ENCODE data around the gene CD300C. TPM values are rescaled to one million over a fixed set of nuclear protein-coding genes. Genes with fewer than 3 reads are reported as not detected.

CD300C gene
- total RNA-seq, 4 donors from 2014 or later, result 0.59 to 1.8 (median 1.7) TPM; not detected in 1

- Histone ChIP-seq H3K4me1 (no peaks in the 10 kb centered on the region), H3K4me3 (peak overlapping the region in 1 of 4 donors; percentile 39), H3K36me3 (no peaks in the 10 kb centered on the region), H3K27me3 (no peaks in the 10 kb centered on the region), H3K27ac (peak overlapping the region in 1 of 4 donors; percentile 33), H3K9me3 (no peaks in the 10 kb centered on the region)
- DNase-seq (ENCODE audit: low spot score in 2 of 2), result no peak
- 69 to 72% methylated on average over 16 of the region's 16 CpGs for WGBS, 2 donors
- TF ChIP-seq CTCF (IDR thresholded peaks at IDR 0.05), result no peak
- TF ChIP-seq EP300 (IDR thresholded peaks at IDR 0.05), result no peak
- no peak for TF ChIP-seq POLR2A (IDR thresholded peaks at IDR 0.05)
These were observed 698 bp downstream of the CD300C start for GRCh38 chr17:74544991-74545842.

- no peak overlapping the region for H3K4me3 ChIP-seq
- H3K9me3 ChIP-seq, result no peaks in the 10 kb centered on the region
- no peak for TF ChIP-seq EP300 (IDR thresholded peaks at IDR 0.05)
- no peak for TF ChIP-seq CTCF (IDR thresholded peaks at IDR 0.05)
- TF ChIP-seq POLR2A (IDR thresholded peaks at IDR 0.05), result no peak
- no peaks in the 10 kb centered on the region for H3K4me1 ChIP-seq
- no peaks in the 10 kb centered on the region for H3K27me3 ChIP-seq
- WGBS, 2 donors, result 76 to 83% methylated on average over 15 to 18 of the region's 18 CpGs
- no peak overlapping the region for H3K27ac ChIP-seq
- H3K36me3 ChIP-seq, result no peaks in the 10 kb centered on the region
- no peak for DNase-seq (ENCODE audit: low spot score in 2 of 2)
These were observed 1.8 kb downstream of the CD300C start for GRCh38 chr17:74543891-74544760.

- H3K36me3 ChIP-seq, result no peaks in the 10 kb centered on the region
- H3K27ac ChIP-seq, result no peak overlapping the region
- no peaks in the 10 kb centered on the region for H3K9me3 ChIP-seq
- 70 to 78% methylated on average over 14 of the region's 14 CpGs for WGBS, 2 donors
- no peak for DNase-seq (ENCODE audit: low spot score in 2 of 2)
- no peak overlapping the region for H3K4me3 ChIP-seq
- no peaks in the 10 kb centered on the region for H3K4me1 ChIP-seq
- H3K27me3 ChIP-seq, result no peaks in the 10 kb centered on the region
- TF ChIP-seq POLR2A (IDR thresholded peaks at IDR 0.05), result no peak
- TF ChIP-seq EP300 (IDR thresholded peaks at IDR 0.05), result no peak
- no peak for TF ChIP-seq CTCF (IDR thresholded peaks at IDR 0.05)
These were observed 2.5 kb downstream of the CD300C start for GRCh38 chr17:74543406-74543805.

GRCh38 chr17:74542727-74543383 lies 3.1 kb downstream of the CD300C start:
- TF ChIP-seq CTCF (IDR thresholded peaks at IDR 0.05), result no peak
- TF ChIP-seq POLR2A (IDR thresholded peaks at IDR 0.05), result no peak
- TF ChIP-seq EP300 (IDR thresholded peaks at IDR 0.05), result no peak
- Histone ChIP-seq H3K27me3 (no peaks in the 10 kb centered on the region), H3K36me3 (no peaks in the 10 kb centered on the region), H3K9me3 (no peaks in the 10 kb centered on the region), H3K4me3 (no peak overlapping the region), H3K27ac (no peak overlapping the region), H3K4me1 (no peaks in the 10 kb centered on the region)
- no peak for DNase-seq (ENCODE audit: low spot score in 2 of 2)
- WGBS, 2 donors, result 81 to 88% methylated on average over 16 to 17 of the region's 17 CpGs
